Trophoblast cell (in vitro differentiated cells and primary cell): ENCODE measurements around the gene DDHD1.
"Not testable (repeated sequence)": the region's sequence is repeated elsewhere in the genome, so short reads cannot be mapped to it uniquely, and the experiment has no call there.

ENCODE experiments used
- DNase-seq, 2 donors: peaks; one replicate each; pipeline ENCODE4 v3.0.0-alpha.2; 2016
- H2AFZ ChIP-seq: 2 replicates; pipeline ENCODE4 v1.6.1; 2013; ENCODE audit warnings: low read length, moderate library complexity, mild to moderate bottlenecking; ENCODE audit not compliant: insufficient read depth, poor library complexity
- H2AK5ac ChIP-seq: 2 replicates; pipeline ENCODE4 v1.6.1; 2013; ENCODE audit warnings: mild to moderate bottlenecking, low read length
- H2BK120ac ChIP-seq: 2 replicates; pipeline ENCODE4 v1.6.1; 2013; ENCODE audit warnings: low read length, mild to moderate bottlenecking, moderate library complexity; ENCODE audit not compliant: insufficient read depth, poor library complexity
- H2BK12ac ChIP-seq: 2 replicates; pipeline ENCODE4 v1.6.1; 2013; ENCODE audit warnings: mild to moderate bottlenecking, low read length, moderate library complexity
- H2BK5ac ChIP-seq: 2 replicates; pipeline ENCODE4 v1.6.1; 2013; ENCODE audit warnings: low read length, low read depth, moderate library complexity, mild to moderate bottlenecking; ENCODE audit not compliant: poor library complexity
- H3K14ac ChIP-seq: 2 replicates; pipeline ENCODE4 v1.6.1; 2013; ENCODE audit warnings: mild to moderate bottlenecking, low read length
- H3K18ac ChIP-seq: 2 replicates; pipeline ENCODE4 v1.6.1; 2013; ENCODE audit warnings: mild to moderate bottlenecking, low read length
- H3K23ac ChIP-seq: 2 replicates; pipeline ENCODE4 v1.6.1; 2013; ENCODE audit warnings: low read length
- H3K27ac ChIP-seq: 2 replicates; pipeline ENCODE4 v1.5.1; 2013; ENCODE audit warnings: low read depth, mild to moderate bottlenecking, inconsistent platforms, low read length, moderate library complexity
- H3K27me3 ChIP-seq: 2 replicates; pipeline ENCODE4 v1.6.1; 2013; ENCODE audit warnings: inconsistent platforms, mild to moderate bottlenecking, low read length, moderate library complexity; ENCODE audit not compliant: insufficient read depth
- H3K36me3 ChIP-seq, 2 experiments: 1 replicate in 1 of 2; 2 replicates in 1 of 2; pipeline ENCODE4 v1.6.1; 2013; ENCODE audit warnings: low read length in 2 of 2, mild to moderate bottlenecking in 2 of 2, moderate library complexity in 1 of 2; ENCODE audit not compliant: insufficient read depth in 2 of 2, control insufficient read depth in 1 of 2
- H3K4ac ChIP-seq: 2 replicates; pipeline ENCODE4 v1.6.1; 2013; ENCODE audit warnings: low read depth, mild to moderate bottlenecking, low read length, moderate library complexity
- H3K4me1 ChIP-seq, 2 experiments: 1 replicate in 1 of 2; 2 replicates in 1 of 2; pipeline ENCODE4 v1.6.1; 2013; ENCODE audit warnings: low read length in 2 of 2, mild to moderate bottlenecking in 2 of 2, moderate library complexity in 1 of 2; ENCODE audit not compliant: insufficient read depth in 2 of 2, control insufficient read depth in 1 of 2
- H3K4me2 ChIP-seq: 2 replicates; pipeline ENCODE4 v1.6.1; 2013; ENCODE audit warnings: inconsistent platforms, mild to moderate bottlenecking, low read length, moderate library complexity
- H3K4me3 ChIP-seq: 2 replicates; pipeline ENCODE4 v1.5.1; 2013; ENCODE audit warnings: mild to moderate bottlenecking, low read depth, low read length, inconsistent platforms
- H3K79me1 ChIP-seq: one replicate; pipeline ENCODE4 v1.6.1; 2013; ENCODE audit warnings: low read length
- H3K79me2 ChIP-seq: 2 replicates; pipeline ENCODE4 v1.6.1; 2013; ENCODE audit warnings: low read length, mild to moderate bottlenecking; ENCODE audit not compliant: control insufficient read depth, insufficient read depth, poor library complexity
- H3K9ac ChIP-seq: 2 replicates; pipeline ENCODE4 v1.6.1; 2013; ENCODE audit warnings: mild to moderate bottlenecking, low read length
- H3K9me3 ChIP-seq: 2 replicates; pipeline ENCODE4 v1.6.1; 2013; ENCODE audit warnings: low read depth, mild to moderate bottlenecking, control low read depth, inconsistent platforms, low read length; ENCODE audit not compliant: insufficient read depth
- H4K12ac ChIP-seq: 2 replicates; pipeline ENCODE4 v1.6.1; 2013; ENCODE audit warnings: low read depth, mild to moderate bottlenecking, low read length, moderate library complexity
- H4K8ac ChIP-seq: 2 replicates; pipeline ENCODE4 v1.6.1; 2013; ENCODE audit warnings: low read depth, mild to moderate bottlenecking, low read length, moderate library complexity
- H4K91ac ChIP-seq: one replicate; pipeline ENCODE4 v1.6.1; 2013; ENCODE audit warnings: low read depth, mild to moderate bottlenecking, low read length, moderate library complexity
- WGBS: extraction: QIAGEN DNeasy Blood & Tissue Kit; methylation state at CpG from one replicate; pipeline ENCODE4 v1.1.7; 2013; ENCODE audit warnings: missing lambda C conversion rate; ENCODE audit not compliant: insufficient read length, insufficient coverage; ENCODE audit errors: extremely low coverage; 5-methylcytosine and 5-hydroxymethylcytosine counted together

Gene DDHD1

DNA sequence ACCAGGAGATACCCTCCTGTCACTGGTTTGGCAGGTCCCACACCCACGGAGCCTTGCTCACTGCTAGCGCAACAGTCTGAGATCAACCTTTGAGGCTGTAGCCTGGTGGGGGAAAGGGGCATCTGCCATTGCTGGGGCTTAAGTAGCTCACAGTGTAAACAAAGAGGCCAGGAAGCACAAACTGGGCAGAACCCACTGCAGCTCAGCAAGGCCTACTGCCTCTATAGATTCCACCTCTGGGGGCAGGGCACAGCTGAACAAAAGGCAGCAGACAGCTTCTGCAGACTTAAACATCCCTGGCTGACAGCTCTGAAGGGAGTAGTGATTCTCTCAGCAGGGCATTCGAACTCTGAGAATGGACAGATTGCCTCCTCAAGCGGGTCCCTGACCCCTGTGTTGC is 35.6 kb downstream of the DDHD1 start:
- not testable (repeated sequence) for H3K4me3 ChIP-seq, H3K27me3 ChIP-seq, H3K9me3 ChIP-seq, H4K91ac ChIP-seq, H3K79me1 ChIP-seq, H3K14ac ChIP-seq, H3K4me2 ChIP-seq, H3K27ac ChIP-seq, H3K79me2 ChIP-seq, H2BK120ac ChIP-seq, H2AK5ac ChIP-seq, H3K36me3 ChIP-seq, H3K4ac ChIP-seq, H3K18ac ChIP-seq, H2BK12ac ChIP-seq, H3K9ac ChIP-seq, H2AFZ ChIP-seq, H3K23ac ChIP-seq, H4K12ac ChIP-seq, DNase-seq, H2BK5ac ChIP-seq, H4K8ac ChIP-seq, H3K4me1 ChIP-seq
- no CpG with 5 or more reads among the region's 4 CpGs for WGBS

- WGBS: no CpG with 5 or more reads among the region's 10 CpGs
- no peaks in the 10 kb centered on the region for H3K27me3 ChIP-seq
- H4K91ac ChIP-seq: no peak overlapping the region
- no peak overlapping the region for H2BK120ac ChIP-seq
- no peak overlapping the region for H4K8ac ChIP-seq
- no peak for DNase-seq
- peaks cover 2% of the 10 kb centered on the region for H3K9me3 ChIP-seq
- no peaks in the 10 kb centered on the region for H3K79me1 ChIP-seq
- H3K18ac ChIP-seq: no peak overlapping the region
- H3K4me3 ChIP-seq: no peak overlapping the region
- H2BK12ac ChIP-seq: no peak overlapping the region
- no peak overlapping the region for H3K4ac ChIP-seq
- no peaks in the 10 kb centered on the region for H3K79me2 ChIP-seq
- H3K23ac ChIP-seq: no peak overlapping the region
- peaks cover 0 to 6% of the 10 kb centered on the region in 2 experiments for H3K4me1 ChIP-seq
- no peak overlapping the region for H2AFZ ChIP-seq
- H3K14ac ChIP-seq: no peak overlapping the region
- no peak overlapping the region for H2BK5ac ChIP-seq
- no peak overlapping the region for H3K9ac ChIP-seq
- H3K4me2 ChIP-seq: no peak overlapping the region
- no peak overlapping the region for H4K12ac ChIP-seq
- no peak overlapping the region for H3K27ac ChIP-seq
- H2AK5ac ChIP-seq: no peak overlapping the region
- H3K36me3 ChIP-seq: no peaks in the 10 kb centered on the region
Observed at GRCh38 chr14:53113989-53114388, 39.1 kb downstream of the DDHD1 start.

- Histone ChIP-seq H3K18ac (no peak overlapping the region), H2AK5ac (no peak overlapping the region), H3K4me2 (no peak overlapping the region), H2BK5ac (no peak overlapping the region), H4K12ac (no peak overlapping the region), H3K9me3 (no peaks in the 10 kb centered on the region), H2AFZ (no peak overlapping the region), H3K9ac (no peak overlapping the region), H3K4ac (no peak overlapping the region), H3K4me1 (peaks cover 0 to 2% of the 10 kb centered on the region in 2 experiments), H3K36me3 (no peaks in the 10 kb centered on the region), H2BK120ac (no peak overlapping the region), H3K4me3 (no peak overlapping the region), H3K79me1 (no peaks in the 10 kb centered on the region), H3K23ac (no peak overlapping the region), H4K91ac (no peak overlapping the region), H3K14ac (no peak overlapping the region), H3K27ac (no peak overlapping the region), H2BK12ac (no peak overlapping the region), H4K8ac (no peak overlapping the region), H3K79me2 (no peaks in the 10 kb centered on the region), H3K27me3 (no peaks in the 10 kb centered on the region)
- no peak for DNase-seq
- no CpG with 5 or more reads among the region's 1 CpG for WGBS
Observed at GRCh38 chr14:53110096-53110495, 43.0 kb downstream of the DDHD1 start.

DNA sequence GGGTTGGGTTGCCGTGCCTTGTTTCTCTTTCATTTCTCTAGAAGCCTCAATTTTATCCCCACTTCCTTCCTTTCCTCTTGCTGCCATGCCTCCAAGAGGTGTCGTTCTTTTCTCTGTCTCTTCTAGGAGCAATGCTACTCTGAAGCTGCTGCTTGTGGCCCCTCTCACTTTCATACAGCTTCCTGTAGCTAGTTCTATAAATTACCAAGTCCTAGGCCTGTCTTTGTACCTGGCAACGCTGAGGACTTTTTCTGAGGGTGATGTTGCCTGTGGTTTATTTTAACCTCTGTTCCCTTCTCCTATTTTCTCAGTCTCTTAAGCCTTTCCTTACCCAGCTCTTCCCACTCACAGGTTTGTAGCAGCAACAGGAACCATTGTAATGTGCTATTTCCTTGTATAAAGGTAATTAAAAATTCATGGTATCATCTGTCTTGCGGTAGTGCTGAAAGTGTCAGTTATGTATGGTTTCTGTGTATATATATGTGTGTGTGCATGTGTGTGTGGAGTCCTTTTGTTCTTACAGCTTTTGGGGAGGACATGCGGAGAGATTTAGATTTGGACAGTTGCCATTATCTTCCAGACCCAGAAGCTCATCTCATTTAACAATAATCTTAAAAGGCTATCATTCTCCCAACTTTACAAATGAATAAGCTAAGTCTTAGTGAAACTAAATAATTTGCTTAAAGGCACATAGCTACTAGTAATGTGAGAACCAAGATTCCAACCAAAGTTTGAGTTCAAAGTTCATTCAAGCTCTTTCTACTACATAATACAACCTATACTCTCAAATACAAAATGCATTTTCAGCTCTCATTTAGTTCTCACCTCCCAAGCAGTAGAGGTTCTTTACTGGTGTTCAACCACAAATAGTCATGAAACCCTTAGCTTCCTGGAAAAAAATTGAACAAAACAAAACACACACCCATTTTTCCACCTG is 43.8 kb downstream of the DDHD1 start:
- H3K4ac ChIP-seq: no peak overlapping the region
- WGBS: no CpG with 5 or more reads among the region's 5 CpGs
- H3K9ac ChIP-seq: no peak overlapping the region
- no peak overlapping the region for H3K18ac ChIP-seq
- no peak overlapping the region for H3K23ac ChIP-seq
- no peak overlapping the region for H3K14ac ChIP-seq
- H2BK5ac ChIP-seq: no peak overlapping the region
- no peak overlapping the region for H2BK120ac ChIP-seq
- H3K27ac ChIP-seq: no peak overlapping the region
- no peaks in the 10 kb centered on the region for H3K27me3 ChIP-seq
- no peak overlapping the region for H4K91ac ChIP-seq
- no peak overlapping the region for H4K12ac ChIP-seq
- H3K36me3 ChIP-seq: no peaks in the 10 kb centered on the region
- no peak overlapping the region for H3K4me2 ChIP-seq
- H3K79me2 ChIP-seq: no peaks in the 10 kb centered on the region
- H4K8ac ChIP-seq: no peak overlapping the region
- H3K4me1 ChIP-seq: peaks cover 0 to 2% of the 10 kb centered on the region in 2 experiments
- no peak for DNase-seq
- H3K79me1 ChIP-seq: no peaks in the 10 kb centered on the region
- no peak overlapping the region for H2AK5ac ChIP-seq
- H3K4me3 ChIP-seq: no peak overlapping the region
- no peak overlapping the region for H2AFZ ChIP-seq
- H3K9me3 ChIP-seq: no peaks in the 10 kb centered on the region
- no peak overlapping the region for H2BK12ac ChIP-seq
